D721Med (cell line): ENCODE measurements around the gene PCNX4.
"Not testable (repeated sequence)": the region's sequence is repeated elsewhere in the genome, so short reads cannot be mapped to it uniquely, and the experiment has no call there.

Experiments
- DNase-seq: peaks from one replicate; pipeline ENCODE4 v3.0.0; 2011; ENCODE audit warnings: low spot score; ENCODE audit not compliant: insufficient read length
- FAIRE-seq: peaks from 2 replicates; lab custom pipeline; 2011; peaks lifted over from hg19 to GRCh38; lab: Jason Lieb, UNC
- CTCF ChIP-seq: IDR thresholded peaks from 2 replicates; pipeline ENCODE4 v1.5.1; 2012; ENCODE audit warnings: mild to moderate bottlenecking, control low read depth; ENCODE audit not compliant: insufficient read depth; ENCODE audit errors: missing control alignments

PCNX4 gene

DNA sequence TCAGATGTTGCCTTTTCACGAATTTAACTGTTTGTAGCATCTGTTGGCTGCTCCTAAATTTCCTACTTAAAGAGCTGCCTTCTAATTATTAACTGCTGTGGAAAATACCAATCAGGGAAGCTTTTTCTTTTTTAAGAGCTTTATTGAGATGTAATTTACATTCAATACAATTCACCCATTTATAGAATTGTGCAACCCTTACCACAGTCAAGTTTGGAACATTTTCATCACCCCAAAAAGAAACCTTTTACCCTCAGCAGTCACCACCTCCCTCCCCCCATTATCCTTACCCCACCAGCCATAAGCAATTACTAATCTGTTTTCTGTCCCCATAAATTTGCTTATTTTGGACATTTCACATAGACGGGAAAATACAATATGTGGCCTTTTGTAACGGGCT, 1.4 kb downstream of the PCNX4 start:
- FAIRE-seq (no peak), DNase-seq (no peak)
- no peak for TF ChIP-seq CTCF

- FAIRE-seq (no peak), DNase-seq (no peak)
- no peak for TF ChIP-seq CTCF
Observed at GRCh38 chr14:60093606-60094005, 1.9 kb downstream of the PCNX4 start.

DNA sequence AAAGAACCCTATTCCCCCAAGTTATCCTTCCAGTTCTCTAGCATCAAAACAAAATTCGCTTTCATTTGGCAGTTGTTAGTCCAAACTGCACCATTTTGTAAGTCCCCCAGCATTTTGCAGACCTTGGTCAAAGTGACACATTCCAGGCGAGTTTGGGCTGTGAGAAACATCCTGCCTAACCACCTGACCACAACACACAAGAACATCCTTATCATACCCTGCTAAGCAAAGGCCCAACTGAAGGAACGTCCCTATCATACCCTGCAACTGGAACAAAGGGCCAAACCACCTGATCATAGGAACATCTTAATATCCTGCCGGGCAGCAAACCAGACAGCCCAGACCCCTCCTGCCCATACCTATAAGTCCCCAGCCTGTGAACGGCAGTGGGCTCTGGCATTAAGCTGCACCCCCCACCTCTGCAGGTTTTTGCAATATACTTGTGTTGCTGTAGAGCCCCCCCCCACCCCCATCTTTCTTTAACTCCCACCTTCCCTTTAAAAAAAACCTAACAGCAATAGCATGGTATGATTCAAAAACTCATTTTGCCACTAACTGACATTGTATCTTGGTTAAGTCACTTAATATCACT, 2.7 kb downstream of the PCNX4 start:
- DNase-seq (no peak), FAIRE-seq (no peak)
- no peak for TF ChIP-seq CTCF

DNA sequence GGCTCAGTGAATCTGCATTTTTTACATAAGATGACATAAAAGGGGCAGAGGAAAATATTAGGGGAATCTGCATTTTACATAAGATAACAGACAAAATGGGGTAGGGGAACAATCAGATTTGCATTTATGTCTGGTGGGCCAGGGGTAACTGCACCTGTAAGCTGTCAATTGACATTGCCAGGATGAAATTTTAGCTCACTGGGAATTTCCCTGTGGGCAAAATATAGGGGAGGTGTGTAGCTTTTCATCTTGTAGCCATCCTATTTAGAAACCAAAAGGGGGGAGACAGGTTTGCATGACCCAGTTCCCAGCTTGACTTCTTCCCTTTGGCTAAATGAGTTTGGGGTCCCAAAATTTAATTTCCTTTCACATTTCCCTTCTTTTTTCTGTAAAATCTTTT, 3.5 kb downstream of the PCNX4 start:
- DNase-seq (no peak), FAIRE-seq (no peak)
- TF ChIP-seq CTCF: no peak

GRCh38 chr14:60095781-60096450, 4.2 kb downstream of the PCNX4 start:
- DNase-seq (no peak), FAIRE-seq (no peak)
- TF ChIP-seq CTCF: no peak

DNA sequence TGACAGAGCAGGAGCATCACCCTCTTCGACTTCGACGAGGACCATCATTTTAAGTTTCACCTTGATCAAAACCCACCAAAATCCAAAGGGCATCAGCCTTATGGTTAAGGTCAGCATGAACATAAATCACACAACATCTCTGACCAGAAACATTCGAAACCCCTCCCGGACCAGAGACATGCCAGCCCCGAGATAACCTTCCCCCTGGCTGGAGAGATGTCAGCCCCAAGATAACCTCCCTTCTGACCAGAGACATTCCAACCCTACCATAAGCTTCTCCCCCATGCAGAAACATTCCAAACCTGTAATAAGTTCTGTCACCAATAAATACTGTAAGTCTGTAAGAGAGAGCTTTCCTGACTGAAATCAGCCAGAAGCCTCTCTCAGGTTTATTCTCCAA, 6.3 kb downstream of the PCNX4 start:
- DNase-seq (no peak), FAIRE-seq (no peak)

DNA sequence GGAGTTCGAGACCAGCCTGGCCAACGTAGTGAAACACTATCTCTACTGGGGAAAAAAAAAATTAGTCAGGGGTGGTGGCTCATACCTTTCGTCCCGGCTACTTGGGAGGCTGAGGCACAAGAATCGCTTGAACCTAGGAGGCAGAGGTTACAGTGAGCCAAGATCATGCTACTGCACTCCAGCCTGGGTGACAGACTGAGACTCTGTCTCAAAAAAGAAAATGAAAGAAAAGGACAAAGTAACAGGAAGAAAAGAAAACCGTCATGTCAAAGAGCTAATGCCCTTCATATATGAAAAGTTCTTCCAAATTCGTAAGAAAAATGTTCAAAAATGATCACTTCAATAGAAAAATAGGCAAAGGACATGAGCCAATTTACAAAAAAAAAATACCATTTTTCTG, 8.1 kb downstream of the PCNX4 start:
- not testable (repeated sequence) for FAIRE-seq, DNase-seq

More for the DNA sequence above, 6.3 kb downstream of the PCNX4 start:
- no peak for TF ChIP-seq CTCF
